ENCODE data around the gene RNASEH1.

DNA sequence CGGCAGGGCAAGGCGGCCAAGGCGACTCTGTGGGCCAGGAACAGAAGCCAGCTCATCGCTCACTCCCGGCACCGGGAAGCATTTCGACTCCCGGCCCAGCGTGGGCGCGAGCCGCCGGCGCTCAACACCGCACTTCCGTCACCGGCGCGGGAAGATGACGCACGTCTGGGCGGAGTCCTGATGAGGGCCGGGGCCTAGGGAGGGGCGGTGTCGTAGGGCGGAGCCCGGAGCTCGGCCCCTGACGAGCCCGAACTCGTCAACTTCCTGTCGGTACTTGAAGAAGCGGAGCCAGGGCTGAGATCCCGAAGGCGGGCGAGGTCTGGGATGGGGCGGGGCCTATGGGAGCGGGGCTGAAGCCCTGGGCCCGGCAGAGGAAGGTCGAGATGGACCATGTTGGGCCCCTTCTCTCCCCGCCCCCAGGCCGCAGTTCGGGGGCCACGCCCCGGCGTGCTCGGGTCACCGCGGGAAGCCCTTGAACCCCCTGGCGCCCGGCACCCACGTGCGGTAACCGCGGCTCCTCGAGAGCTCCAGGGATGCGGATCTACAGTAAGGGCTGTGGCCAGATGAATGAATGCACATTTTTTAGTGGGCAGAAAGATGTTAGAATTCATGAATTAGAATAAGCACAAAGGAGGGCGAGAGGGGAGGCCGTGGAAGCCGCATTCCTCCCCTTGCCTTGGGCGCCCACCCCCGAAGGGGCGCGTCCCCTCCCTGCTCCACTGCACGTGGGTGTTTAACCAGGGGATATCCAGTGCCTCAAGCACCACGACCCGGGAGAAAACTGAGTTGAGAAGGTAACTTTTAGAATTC is at the start of gene RNASEH1:
- TF ChIP-seq, protein P1, sequence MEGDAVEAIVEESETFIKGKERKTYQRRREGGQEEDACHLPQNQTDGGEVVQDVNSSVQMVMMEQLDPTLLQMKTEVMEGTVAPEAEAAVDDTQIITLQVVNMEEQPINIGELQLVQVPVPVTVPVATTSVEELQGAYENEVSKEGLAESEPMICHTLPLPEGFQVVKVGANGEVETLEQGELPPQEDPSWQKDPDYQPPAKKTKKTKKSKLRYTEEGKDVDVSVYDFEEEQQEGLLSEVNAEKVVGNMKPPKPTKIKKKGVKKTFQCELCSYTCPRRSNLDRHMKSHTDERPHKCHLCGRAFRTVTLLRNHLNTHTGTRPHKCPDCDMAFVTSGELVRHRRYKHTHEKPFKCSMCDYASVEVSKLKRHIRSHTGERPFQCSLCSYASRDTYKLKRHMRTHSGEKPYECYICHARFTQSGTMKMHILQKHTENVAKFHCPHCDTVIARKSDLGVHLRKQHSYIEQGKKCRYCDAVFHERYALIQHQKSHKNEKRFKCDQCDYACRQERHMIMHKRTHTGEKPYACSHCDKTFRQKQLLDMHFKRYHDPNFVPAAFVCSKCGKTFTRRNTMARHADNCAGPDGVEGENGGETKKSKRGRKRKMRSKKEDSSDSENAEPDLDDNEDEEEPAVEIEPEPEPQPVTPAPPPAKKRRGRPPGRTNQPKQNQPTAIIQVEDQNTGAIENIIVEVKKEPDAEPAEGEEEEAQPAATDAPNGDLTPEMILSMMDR (IDR thresholded peaks at IDR 0.05): no peak
- no peak for TF ChIP-seq ZFX (IDR thresholded peaks at IDR 0.05; ENCODE audit: borderline replicate concordance)
